GM12874 (cell line): ENCODE measurements around the gene MAPT.

Source experiments
- TF ChIP-seq, protein P1 (sequence below): IDR thresholded peaks from 2 replicates; pipeline ENCODE4 v1.5.1; 2011; ENCODE audit warnings: low read depth, mild to moderate bottlenecking, control low read depth, low read length, moderate library complexity; ENCODE audit not compliant: insufficient read depth

The MAPT gene

DNA sequence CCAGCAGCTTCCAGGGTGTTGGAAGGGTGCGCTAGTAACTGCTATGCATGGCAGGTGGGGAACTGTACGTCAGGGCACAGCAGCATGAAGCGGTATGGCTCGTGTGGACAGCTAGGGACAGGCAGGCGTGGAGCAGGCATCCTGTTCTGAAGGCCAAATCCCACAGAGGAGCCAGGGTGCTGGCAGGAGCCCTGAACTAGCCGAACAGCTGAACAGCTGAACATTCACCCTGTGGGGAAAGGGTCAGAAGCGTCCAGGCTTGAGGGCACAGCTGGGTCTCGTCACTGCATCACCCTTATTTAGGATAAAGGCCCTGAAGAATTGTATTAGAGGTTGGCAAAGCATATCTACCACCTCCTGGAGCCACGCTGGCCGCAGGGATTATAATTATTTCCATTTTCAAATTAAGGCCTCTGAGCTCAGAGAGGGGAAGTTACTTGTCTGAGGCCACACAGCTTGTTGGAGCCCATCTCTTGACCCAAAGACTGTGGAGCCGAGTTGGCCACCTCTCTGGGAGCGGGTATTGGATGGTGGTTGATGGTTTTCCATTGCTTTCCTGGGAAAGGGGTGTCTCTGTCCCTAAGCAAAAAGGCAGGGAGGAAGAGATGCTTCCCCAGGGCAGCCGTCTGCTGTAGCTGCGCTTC is 101.4 kb downstream of the MAPT start:
- TF ChIP-seq, protein P1, sequence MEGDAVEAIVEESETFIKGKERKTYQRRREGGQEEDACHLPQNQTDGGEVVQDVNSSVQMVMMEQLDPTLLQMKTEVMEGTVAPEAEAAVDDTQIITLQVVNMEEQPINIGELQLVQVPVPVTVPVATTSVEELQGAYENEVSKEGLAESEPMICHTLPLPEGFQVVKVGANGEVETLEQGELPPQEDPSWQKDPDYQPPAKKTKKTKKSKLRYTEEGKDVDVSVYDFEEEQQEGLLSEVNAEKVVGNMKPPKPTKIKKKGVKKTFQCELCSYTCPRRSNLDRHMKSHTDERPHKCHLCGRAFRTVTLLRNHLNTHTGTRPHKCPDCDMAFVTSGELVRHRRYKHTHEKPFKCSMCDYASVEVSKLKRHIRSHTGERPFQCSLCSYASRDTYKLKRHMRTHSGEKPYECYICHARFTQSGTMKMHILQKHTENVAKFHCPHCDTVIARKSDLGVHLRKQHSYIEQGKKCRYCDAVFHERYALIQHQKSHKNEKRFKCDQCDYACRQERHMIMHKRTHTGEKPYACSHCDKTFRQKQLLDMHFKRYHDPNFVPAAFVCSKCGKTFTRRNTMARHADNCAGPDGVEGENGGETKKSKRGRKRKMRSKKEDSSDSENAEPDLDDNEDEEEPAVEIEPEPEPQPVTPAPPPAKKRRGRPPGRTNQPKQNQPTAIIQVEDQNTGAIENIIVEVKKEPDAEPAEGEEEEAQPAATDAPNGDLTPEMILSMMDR = no peak

DNA sequence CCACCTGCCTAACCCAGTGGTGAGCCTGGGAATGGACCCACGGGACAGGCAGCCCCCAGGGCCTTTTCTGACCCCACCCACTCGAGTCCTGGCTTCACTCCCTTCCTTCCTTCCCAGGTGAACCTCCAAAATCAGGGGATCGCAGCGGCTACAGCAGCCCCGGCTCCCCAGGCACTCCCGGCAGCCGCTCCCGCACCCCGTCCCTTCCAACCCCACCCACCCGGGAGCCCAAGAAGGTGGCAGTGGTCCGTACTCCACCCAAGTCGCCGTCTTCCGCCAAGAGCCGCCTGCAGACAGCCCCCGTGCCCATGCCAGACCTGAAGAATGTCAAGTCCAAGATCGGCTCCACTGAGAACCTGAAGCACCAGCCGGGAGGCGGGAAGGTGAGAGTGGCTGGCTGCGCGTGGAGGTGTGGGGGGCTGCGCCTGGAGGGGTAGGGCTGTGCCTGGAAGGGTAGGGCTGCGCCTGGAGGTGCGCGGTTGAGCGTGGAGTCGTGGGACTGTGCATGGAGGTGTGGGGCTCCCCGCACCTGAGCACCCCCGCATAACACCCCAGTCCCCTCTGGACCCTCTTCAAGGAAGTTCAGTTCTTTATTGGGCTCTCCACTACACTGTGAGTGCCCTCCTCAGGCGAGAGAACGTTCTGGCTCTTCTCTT is 102.1 kb downstream of the MAPT start:
- TF ChIP-seq, protein P1 = no peak

DNA sequence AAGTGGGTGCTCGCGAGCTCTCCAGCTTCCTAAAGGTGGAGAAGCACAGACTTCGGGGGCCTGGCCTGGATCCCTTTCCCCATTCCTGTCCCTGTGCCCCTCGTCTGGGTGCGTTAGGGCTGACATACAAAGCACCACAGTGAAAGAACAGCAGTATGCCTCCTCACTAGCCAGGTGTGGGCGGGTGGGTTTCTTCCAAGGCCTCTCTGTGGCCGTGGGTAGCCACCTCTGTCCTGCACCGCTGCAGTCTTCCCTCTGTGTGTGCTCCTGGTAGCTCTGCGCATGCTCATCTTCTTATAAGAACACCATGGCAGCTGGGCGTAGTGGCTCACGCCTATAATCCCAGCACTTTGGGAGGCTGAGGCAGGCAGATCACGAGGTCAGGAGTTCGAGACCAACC is 102.8 kb downstream of the MAPT start:
- TF ChIP-seq, protein P1 = no peak

DNA sequence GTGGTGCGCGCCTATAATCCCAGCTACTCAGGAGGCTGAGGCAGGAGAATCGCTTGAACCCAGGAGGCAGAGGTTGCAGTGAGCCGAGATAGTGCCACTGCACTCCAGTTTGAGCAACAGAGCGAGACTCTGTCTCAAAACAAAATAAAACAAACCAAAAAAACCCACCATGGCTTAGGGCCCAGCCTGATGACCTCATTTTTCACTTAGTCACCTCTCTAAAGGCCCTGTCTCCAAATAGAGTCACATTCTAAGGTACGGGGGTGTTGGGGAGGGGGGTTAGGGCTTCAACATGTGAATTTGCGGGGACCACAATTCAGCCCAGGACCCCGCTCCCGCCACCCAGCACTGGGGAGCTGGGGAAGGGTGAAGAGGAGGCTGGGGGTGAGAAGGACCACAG is 103.3 kb downstream of the MAPT start:
- TF ChIP-seq, protein P1 = no peak

DNA sequence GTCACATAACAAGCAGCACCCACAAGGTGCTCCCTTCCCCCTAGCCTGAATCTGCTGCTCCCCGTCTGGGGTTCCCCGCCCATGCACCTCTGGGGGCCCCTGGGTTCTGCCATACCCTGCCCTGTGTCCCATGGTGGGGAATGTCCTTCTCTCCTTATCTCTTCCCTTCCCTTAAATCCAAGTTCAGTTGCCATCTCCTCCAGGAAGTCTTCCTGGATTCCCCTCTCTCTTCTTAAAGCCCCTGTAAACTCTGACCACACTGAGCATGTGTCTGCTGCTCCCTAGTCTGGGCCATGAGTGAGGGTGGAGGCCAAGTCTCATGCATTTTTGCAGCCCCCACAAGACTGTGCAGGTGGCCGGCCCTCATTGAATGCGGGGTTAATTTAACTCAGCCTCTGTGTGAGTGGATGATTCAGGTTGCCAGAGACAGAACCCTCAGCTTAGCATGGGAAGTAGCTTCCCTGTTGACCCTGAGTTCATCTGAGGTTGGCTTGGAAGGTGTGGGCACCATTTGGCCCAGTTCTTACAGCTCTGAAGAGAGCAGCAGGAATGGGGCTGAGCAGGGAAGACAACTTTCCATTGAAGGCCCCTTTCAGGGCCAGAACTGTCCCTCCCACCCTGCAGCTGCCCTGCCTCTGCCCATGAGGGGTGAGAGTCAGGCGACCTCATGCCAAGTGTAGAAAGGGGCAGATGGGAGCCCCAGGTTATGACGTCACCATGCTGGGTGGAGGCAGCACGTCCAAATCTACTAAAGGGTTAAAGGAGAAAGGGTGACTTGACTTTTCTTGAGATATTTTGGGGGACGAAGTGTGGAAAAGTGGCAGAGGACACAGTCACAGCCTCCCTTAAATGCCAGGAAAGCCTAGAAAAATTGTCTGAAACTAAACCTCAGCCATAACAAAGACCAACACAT is 104.9 kb downstream of the MAPT start, which contains the start of gene STH:
TSS of gene STH (plus strand) at position 264 of the 913 bp plus-strand sequence. CDS start at position 294, 30 bp downstream.
- TF ChIP-seq, protein P1 = no peak

DNA sequence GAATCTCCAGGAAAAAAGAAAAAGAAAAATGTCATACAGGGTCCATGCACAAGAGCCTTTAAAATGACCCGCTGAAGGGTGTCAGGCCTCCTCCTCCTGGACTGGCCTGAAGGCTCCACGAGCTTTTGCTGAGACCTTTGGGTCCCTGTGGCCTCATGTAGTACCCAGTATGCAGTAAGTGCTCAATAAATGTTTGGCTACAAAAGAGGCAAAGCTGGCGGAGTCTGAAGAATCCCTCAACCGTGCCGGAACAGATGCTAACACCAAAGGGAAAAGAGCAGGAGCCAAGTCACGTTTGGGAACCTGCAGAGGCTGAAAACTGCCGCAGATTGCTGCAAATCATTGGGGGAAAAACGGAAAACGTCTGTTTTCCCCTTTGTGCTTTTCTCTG is 105.5 kb downstream of the MAPT start:
- TF ChIP-seq, protein P1 = no peak

DNA sequence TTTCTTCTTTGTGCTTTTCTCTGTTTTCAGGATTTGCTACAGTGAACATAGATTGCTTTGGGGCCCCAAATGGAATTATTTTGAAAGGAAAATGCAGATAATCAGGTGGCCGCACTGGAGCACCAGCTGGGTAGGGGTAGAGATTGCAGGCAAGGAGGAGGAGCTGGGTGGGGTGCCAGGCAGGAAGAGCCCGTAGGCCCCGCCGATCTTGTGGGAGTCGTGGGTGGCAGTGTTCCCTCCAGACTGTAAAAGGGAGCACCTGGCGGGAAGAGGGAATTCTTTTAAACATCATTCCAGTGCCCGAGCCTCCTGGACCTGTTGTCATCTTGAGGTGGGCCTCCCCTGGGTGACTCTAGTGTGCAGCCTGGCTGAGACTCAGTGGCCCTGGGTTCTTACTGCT is 105.9 kb downstream of the MAPT start:
- TF ChIP-seq, protein P1 = no peak
